ENCODE data around the gene POP5.

The POP5 gene

DNA sequence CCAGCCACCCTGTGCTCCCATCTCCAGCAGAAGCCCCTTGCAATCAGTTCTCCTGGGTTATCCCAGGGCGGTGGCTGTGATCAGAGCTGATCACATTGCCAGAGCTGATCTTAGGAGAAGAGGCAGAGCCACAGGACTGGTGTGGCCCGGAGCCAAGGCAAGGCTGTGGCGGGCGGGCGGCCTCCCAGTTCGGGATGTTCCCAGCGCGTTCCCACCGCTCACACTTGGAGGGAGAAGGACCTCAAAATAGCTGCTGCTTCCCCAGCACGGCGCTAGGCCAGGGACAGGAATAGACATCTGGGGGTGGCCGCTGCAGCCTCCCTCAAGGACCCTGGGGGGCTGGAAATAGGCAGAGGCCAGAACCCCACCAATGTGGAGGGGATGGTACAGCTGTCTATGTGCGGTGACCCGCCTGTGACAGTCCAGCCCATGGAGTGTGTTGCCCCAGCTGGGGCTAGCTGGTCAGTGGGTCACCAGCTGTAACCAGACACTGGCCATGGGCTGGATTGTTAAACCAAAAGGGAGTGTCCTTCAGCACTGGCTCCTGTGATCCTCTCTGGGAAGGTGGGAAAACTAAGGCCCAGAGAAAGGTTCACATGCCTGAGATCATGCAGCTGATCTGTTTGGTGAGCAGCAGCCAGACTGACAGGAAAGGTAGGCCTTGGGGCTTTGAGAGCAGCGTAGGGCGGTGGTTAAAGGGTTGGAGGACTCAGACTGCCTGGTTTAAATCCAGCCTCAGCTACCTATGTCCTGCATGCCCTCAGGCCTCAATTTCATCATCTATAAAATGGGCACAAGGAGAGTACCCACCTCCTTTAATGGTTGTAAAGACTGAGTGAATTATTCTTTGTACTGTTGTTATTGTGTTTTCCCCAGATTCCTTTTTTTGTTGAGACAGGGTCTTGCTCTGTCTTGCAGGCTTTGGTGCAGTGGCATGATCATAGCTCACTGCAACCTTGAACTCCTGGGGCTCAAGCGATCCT is 8.0 kb upstream of the POP5 start:
- no peak for DNase-seq

- no peak for DNase-seq
Observed at GRCh38 chr12:120588371-120588770, 7.2 kb upstream of the POP5 start.

DNA sequence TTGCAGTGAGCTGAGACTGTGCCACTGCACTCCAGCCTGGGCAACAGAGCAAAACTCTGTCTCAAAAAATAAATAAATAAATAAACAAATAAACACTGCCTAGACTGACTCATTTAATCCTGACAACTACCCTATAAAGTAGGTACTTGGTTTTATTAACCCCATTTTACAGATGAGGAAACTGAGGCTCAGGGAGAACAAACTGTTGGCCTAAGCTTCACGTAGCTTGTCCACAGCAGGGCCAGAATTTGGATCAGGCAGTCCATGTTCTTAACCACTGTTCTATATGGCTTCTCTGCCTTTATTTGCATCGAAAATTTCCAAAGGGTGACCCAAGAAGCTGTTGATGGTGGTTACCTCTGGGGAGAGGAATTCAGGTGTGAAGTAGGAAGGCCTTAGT is 5.7 kb upstream of the POP5 start:
- DNase-seq = no peak

DNA sequence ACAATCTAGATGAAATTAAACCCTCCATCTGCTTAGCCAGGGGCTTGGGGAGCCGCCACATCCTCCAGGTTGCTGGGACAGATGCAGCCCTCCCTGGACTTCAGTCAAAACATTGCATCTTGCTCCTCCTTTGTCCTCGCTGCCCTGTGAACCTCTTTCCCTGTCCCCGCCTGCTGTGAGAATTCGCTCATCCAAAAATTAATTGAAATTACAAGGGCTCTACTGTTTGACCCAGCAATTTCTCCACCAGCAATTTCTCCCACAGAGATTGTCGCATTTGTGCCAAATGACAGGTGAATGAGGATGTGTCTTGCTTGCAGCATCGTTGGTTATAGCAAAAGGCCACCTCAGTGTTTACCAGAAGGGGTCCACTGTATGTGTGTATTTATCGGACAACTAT is 5.0 kb upstream of the POP5 start:
- DNase-seq = no peak

DNA sequence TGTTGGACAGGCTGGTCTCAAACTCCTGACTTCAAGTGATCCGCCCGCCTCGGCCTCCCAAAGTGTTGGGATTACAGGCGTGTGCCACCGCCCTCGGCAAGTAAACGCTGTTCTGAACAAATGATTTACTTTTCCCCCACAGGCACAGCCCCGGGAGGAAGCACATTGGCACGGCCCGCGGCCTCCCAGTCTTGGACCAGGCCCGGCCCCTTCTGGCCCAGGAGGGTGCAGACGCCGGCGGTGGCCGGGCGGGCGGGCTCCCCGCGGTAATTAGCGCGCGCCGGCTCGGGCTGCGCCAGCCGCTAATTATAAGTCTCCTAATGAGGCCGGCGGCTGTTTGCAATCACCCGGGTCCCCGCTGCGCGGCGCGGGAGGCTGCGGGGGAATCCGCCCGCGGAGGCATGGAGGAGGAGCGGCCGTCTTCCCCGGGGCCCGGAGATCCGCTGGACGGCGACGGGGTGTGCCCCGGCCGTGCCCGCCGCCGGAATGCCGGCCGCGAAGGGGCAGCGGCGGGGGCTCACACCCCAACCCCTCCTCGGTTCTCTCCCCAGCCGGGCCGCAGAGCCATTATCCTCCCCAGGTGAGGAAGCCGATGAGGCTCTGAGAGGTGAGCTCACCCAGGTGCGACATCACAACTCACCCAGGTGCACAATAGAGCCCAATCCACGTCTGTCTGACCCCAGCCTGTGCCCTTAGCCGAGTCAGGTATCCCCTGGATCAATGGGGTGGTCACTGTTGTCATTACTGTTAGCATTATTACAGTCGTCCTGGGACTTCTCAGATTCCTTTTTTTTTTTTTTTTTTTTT is 3.3 kb upstream of the POP5 start:
- DNase-seq = peak; percentile 70

- DNase-seq = peak; percentile 88
Observed at GRCh38 chr12:120583478-120584030, 2.4 kb upstream of the POP5 start.

- DNase-seq = peak; percentile 20
Observed at GRCh38 chr12:120581998-120582397, 796 bp upstream of the POP5 start.

- DNase-seq = no peak
Observed at GRCh38 chr12:120579179-120579578, 2.0 kb downstream of the POP5 start.

DNA sequence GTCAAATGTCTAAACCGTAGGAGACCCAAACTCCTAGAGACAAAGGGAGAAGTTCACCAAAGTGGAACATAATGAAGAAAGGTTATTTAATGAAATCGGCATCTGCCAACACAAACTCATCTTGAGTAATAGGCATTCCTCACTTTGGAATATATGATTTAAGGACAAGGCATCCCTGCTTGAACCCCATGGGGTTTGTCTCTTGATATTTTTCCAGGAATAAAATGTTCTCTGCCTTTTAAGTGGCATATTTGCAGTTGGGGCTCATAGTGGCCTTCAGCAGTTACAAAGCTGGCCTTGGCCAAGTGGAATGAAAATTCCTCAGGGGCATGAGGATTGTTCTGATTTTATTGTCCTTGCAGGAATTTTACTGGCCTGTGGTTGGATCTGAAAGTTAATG is 7.1 kb downstream of the POP5 start:
- DNase-seq = no peak

- DNase-seq = no peak
Observed at GRCh38 chr12:120573560-120573959, 7.6 kb downstream of the POP5 start.

DNA sequence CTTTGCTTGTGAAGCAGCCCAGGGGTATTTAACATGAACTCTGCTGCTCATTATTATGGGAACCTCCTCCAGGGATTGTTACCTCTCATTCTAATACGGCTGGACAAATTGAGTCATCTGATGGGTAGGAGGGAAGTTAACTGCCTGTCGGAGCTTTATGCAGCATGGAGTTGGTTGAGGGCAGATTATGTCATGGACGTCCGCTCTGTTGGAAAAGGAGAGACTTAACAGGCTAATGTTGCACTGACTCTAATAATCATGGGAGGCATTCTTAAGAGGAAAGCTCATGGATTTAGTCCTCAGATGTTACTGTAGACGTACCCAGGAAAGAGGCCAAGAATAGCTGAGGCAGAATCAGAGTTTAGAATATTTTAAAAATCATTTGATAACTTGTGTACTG is 9.9 kb downstream of the POP5 start:
- DNase-seq = no peak

DNA sequence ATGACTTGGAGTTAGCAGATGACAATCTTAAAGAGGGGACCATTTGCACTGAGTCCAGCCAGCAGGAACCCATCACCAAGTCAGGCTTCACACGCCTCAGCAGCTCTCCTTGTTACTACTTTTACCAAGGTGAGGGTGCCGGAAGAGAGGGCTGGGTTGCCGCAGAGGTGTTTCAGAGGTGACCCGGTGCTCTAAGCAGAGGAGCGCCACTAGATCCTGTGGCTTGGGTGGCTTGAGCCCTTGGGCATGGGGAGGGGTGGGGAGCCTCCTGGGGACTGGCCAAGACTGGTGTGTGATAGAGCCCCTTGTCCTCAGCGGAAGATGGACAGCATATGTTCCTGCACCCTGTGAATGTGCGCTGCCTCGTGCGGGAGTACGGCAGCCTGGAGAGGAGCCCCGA is 17.7 kb downstream of the POP5 start:
- DNase-seq = no peak

- no peak for DNase-seq
Observed at GRCh38 chr12:120562906-120563305, 18.3 kb downstream of the POP5 start.

GRCh38 chr12:120557589-120557988 is 23.6 kb downstream of the POP5 start:
- DNase-seq = no peak

DNA sequence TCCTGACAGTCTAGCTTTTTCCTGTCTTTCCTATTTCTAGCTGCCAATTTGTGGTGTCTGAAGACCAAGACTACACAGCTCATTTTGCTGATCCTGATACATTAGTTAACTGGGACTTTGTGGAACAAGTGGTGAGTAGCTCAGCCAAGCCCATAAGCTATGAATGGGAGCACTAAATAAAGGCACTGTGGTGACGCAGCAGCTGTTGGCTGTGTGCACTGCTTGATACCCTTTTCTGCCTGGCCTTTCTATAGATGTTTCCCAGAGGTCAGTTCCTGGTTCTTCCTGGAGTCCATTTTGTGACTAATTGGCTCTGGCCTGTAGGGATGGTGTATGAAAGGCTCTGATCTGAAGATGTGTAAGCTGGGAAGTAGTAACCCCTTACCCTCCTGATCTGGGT is 26.5 kb downstream of the POP5 start:
- no peak for DNase-seq

DNA sequence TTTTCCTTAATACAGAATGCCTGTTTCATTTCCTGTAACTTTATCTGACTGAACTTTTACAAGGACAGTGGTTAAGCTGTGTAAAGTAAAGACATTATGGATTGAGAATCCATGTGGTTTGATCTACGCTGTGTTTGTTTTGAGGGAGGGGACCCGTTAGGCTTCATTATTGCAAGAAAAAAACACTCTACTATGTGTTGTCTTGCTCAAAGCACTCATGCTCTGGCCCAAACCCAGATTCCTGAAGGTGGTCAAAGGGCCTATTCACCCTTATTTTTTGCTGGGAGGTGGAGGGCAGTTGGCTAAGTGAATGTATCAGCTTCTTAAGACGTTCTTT is 35.2 kb downstream of the POP5 start:
- no peak for DNase-seq

DNA sequence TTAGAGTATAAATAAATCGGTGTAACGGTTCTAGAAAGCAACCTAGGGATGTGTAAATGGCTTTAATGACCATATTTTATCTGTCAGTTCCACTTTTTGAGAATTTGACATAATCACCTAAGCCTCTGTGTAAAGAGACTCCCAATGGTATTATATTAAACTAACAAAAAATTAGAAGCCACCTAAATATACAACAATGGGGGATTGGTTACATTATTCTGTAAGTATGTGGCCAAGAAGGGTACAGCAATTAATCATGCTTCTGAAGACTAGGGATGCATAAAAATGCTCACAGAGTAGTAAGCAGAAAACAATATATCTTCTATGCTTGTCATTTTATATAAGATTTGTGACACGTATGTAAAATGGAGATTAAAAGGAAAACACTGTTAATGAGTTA is 36.5 kb downstream of the POP5 start:
- no peak for DNase-seq

DNA sequence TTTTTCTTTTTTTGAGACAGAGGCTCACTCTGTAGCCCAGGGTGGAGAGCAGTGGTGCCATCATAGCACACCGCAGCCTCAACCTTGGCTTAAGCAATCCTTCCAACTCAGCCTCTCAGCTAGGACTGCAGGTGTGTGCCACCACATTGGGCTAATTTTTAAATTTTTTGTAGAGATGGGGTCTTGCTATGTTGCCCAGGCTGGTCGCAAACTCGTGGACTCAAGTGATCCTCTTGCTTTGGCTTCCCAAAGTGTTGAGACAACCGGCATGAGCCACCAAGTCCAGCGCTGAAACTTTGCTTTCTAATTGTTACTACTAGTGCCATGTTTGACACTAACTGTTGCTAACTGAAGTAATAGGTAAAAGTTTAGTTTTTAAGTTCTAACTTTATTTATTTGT is 39.0 kb downstream of the POP5 start:
- no peak for DNase-seq

GRCh38 chr12:120540445-120540844 is 40.8 kb downstream of the POP5 start:
- no peak for DNase-seq

DNA sequence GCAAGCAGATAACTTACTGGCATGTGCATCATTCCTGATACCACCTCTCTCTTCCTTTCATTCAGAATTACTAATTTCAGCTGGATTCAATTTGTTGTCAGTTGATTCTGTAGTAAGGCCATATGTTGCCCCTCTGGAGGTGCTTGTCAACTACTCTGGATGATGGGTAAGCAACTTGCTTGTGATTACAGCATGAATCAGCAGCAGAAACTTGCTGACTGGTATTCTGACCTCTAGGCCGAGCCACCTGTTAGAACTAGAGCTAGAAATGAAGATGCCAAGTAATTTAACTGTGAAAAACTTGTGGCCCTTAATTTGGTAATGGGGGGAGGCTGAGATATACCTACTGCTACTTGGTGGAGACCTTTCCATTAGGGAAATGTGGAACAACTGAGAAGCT is 41.9 kb downstream of the POP5 start:
- peak; percentile 22 for DNase-seq

DNA sequence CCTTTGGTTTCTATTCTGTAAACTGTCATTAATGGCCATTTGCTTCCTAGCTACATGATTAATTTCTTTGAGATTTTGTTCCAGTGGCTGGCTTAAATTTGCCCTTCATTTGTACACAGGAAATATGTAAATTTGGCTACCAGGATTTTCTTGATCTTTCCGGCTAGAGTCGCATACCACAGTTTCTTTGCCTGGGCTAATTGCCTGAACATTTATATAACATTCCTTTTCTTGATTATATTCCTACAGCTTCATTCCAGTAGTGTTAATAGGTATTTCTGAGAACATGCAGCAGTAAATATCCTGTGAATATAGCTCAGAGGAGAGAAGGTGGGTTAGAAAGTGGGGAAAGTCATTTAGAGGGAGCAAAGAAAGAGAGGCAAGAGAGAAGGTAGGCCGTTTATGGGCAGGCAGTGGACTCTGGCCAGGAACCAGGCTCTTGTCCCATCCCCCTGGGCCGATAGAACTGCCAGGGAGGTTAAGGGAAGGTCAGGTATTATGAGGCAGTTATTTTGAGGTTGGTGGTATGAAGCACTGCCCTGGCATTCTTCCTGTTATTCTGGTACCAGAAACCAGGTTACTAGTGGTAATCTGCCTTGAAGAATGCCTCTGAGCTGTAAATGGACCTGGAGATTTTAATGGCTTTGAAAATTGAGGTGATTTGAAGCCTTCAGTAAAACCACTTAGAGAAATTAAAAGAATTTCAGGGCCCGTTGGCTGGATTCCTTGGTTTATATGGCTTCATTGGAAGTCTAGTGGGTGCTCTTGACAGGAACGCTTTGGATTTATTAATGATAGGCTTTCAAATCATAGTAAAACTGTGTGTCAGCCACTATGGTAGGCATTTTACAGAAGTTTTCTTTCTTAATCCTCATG is 42.7 kb downstream of the POP5 start:
- DNase-seq = no peak

DNA sequence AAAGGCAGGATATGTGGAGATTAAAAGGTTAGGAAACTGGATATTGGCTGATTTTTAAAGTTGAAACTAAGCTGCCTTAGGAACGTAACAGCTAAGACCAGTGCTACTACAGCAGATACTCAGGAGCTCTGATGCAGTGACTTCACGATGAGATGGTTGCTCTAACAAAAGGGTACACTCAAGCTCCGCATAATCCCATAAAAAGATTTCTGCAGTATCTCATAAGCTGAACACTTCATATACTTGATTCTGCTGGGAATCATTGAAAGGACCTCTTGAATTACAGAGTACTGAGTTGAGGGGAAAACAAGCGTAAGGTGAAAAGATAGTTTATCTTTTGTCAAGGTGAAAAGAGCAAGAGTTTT is 43.4 kb downstream of the POP5 start:
- no peak for DNase-seq

All from stimulated activated CD4-positive, alpha-beta T cell treated with anti-CD3 and anti-CD28 coated beads, Interleukin-15, amount 100 ng/mL, for 24 hours (primary cell).